KMS-11 (cell line): ENCODE results near the gene LASP1.

Experiments used
- H2AFZ ChIP-seq: fragments of 200-600 bp; sonication (generic); 2 replicates; pipeline ENCODE4 v1.6.1; 2016; ENCODE audit warnings: antibody characterized with exemption, mixed run types, low read depth
- H3K27ac ChIP-seq: fragments of 200-600 bp; sonication (generic); 2 replicates; pipeline ENCODE4 v1.6.1; 2016; ENCODE audit warnings: mild to moderate bottlenecking, mixed run types
- H3K27me3 ChIP-seq: fragments of 200-600 bp; sonication (generic); 2 replicates; pipeline ENCODE4 v1.6.1; 2017; ENCODE audit warnings: mild to moderate bottlenecking, low read depth, mixed run types, moderate library complexity; ENCODE audit not compliant: insufficient read depth
- H3K36me3 ChIP-seq: fragments of 200-600 bp; sonication (generic); 2 replicates; pipeline ENCODE4 v1.6.1; 2017; ENCODE audit warnings: mild to moderate bottlenecking, mixed run types; ENCODE audit not compliant: insufficient read depth
- H3K4me1 ChIP-seq: fragments of 200-600 bp; sonication (generic); 2 replicates; pipeline ENCODE4 v1.6.1; 2016; ENCODE audit warnings: mild to moderate bottlenecking, low read depth, mixed run types; ENCODE audit not compliant: poor library complexity, severe bottlenecking
- H3K4me2 ChIP-seq: fragments of 200-600 bp; sonication (generic); 2 replicates; pipeline ENCODE4 v1.7.0; 2016; ENCODE audit warnings: mild to moderate bottlenecking, mixed run types
- H3K4me3 ChIP-seq: fragments of 200-600 bp; sonication (generic); IDR thresholded peaks from 2 replicates; pipeline ENCODE4 v1.6.1; 2017; ENCODE audit warnings: low read depth, low read length, mixed read lengths; ENCODE audit not compliant: insufficient read depth
- H3K79me2 ChIP-seq: fragments of 200-600 bp; sonication (generic); 2 replicates; pipeline ENCODE4 v1.6.1; 2016; ENCODE audit warnings: low read depth, mixed run types; ENCODE audit not compliant: insufficient read depth
- H3K9ac ChIP-seq: fragments of 200-600 bp; sonication (generic); 2 replicates; pipeline ENCODE4 v1.6.1; 2016; ENCODE audit warnings: mild to moderate bottlenecking, mixed run types
- H4K20me1 ChIP-seq: fragments of 200-600 bp; sonication (generic); 2 replicates; pipeline ENCODE4 v1.6.1; 2016; ENCODE audit warnings: mild to moderate bottlenecking, mixed run types; ENCODE audit not compliant: insufficient read depth
- TF ChIP-seq, protein P1 (sequence below): fragments of 200-600 bp; sonication (generic); conservative IDR thresholded peaks from 2 replicates; pipeline ENCODE4 v1.6.1; 2017; ENCODE audit warnings: low read depth, mild to moderate bottlenecking, antibody characterized with exemption, low read length, moderate library complexity, mixed read lengths

LASP1 gene

DNA sequence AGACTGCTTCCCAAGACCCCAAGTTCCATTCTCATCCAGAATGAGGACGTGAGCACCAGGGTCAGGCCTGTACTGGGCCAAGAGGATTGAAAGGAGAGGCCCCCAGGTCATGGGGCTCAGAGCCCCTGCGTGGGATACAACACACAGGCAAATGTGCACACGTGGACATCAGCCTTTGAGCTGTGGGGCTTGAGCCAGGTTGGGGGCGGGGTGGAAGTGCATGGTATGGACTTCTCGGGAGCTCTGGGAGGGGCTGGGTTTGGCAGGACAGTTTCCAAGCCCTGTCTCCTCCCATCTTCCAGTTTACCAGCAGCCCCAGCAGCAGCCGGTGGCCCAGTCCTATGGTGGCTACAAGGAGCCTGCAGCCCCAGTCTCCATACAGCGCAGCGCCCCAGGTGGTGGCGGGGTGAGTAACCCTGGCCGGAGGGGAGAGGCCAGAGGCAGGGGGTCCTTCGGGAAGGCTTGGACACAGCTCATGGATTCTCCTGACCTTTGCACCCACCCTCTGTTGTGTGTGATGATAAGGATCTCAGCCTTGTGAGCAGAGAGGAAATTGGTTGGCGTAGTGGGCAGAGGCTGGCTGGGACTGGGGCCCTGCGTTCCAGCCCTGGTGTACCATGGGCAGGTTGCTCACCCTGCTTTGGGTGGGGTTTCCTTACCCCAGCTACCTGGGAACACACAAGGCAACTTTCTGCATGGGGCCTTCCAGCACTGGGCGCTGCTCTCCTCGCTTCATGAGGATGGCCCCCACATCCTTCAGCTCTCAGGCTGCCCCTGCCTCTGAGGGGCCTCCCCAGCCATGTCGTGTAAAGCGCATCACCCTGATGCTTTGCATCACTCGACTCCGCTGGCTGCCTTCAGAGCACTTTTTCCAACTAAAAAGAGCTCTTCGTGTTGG is 45.1 kb downstream of the LASP1 start:
- H3K4me2 ChIP-seq = no peak overlapping the region
- TF ChIP-seq, protein P1, sequence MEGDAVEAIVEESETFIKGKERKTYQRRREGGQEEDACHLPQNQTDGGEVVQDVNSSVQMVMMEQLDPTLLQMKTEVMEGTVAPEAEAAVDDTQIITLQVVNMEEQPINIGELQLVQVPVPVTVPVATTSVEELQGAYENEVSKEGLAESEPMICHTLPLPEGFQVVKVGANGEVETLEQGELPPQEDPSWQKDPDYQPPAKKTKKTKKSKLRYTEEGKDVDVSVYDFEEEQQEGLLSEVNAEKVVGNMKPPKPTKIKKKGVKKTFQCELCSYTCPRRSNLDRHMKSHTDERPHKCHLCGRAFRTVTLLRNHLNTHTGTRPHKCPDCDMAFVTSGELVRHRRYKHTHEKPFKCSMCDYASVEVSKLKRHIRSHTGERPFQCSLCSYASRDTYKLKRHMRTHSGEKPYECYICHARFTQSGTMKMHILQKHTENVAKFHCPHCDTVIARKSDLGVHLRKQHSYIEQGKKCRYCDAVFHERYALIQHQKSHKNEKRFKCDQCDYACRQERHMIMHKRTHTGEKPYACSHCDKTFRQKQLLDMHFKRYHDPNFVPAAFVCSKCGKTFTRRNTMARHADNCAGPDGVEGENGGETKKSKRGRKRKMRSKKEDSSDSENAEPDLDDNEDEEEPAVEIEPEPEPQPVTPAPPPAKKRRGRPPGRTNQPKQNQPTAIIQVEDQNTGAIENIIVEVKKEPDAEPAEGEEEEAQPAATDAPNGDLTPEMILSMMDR = no peak
- H3K4me3 ChIP-seq = no peak overlapping the region
- no peaks in the 10 kb centered on the region for H3K36me3 ChIP-seq
- no peak overlapping the region for H3K9ac ChIP-seq
- H3K27ac ChIP-seq = no peak overlapping the region
- H3K27me3 ChIP-seq = no peaks in the 10 kb centered on the region
- no peaks in the 10 kb centered on the region for H4K20me1 ChIP-seq
- H2AFZ ChIP-seq = no peak overlapping the region
- H3K4me1 ChIP-seq = no peaks in the 10 kb centered on the region
- no peaks in the 10 kb centered on the region for H3K79me2 ChIP-seq

DNA sequence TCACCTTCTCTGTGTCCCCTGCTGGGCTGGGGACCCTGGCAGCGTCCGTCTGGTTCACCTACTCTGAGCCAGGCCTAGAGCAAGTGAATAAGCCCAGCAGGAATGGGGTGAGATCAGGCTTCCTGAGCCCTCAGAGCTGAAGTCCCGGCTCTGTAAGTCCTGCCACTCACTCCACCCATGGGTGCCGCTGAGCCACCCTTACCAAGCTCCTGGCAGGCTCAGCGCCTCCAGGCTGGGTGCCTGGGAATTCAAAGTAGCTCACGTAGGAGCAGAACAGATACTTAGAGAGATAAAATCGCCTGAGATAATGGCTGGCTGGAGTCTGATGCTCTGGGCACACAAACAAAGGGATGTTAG is 45.8 kb downstream of the LASP1 start:
- no peaks in the 10 kb centered on the region for H3K36me3 ChIP-seq
- no peak overlapping the region for H2AFZ ChIP-seq
- no peaks in the 10 kb centered on the region for H4K20me1 ChIP-seq
- no peak overlapping the region for H3K4me3 ChIP-seq
- TF ChIP-seq, protein P1 = no peak
- H3K9ac ChIP-seq = no peak overlapping the region
- H3K27ac ChIP-seq = no peak overlapping the region
- no peak overlapping the region for H3K4me2 ChIP-seq
- no peaks in the 10 kb centered on the region for H3K4me1 ChIP-seq
- H3K27me3 ChIP-seq = no peaks in the 10 kb centered on the region
- H3K79me2 ChIP-seq = no peaks in the 10 kb centered on the region

DNA sequence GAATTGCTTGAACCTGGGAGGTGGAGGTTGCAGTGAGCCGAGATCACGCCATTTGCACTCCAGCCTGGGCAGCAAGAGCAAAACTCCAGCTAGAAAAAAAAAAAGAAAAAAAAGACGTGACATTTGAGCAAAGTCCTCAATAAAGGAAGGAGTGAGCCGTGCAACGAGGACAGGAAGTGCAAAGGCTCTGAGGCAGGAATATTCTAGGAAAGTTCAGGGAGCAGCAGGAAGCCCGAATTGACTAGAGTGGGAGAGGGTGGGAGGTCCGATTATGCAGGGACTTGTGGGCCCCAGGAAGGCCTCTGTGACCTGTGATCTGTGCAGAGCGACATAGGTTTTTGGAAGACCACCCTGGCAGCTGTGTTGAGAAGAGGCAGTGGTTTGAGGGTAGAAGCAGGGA is 46.9 kb downstream of the LASP1 start:
- TF ChIP-seq, protein P1 = no peak
- no peaks in the 10 kb centered on the region for H3K36me3 ChIP-seq

DNA sequence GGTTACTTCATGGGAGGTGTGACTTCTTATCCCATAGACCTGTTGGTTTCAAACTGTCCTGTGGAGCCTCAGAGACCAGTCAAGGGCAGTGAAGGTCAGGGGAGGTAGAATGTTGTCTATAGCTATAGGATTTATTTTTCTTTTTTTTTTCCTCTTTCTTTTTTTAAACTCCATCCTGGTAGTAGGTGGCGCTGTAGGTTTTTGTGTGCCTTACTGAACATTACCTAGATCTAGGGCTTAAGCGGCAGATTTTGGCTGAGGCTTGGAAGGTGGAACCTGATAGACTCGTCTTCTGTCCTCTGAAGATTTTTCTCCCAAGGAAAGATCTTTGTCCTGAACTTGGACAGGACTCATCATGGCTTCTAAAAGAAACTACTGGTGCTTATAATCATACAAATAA is 47.4 kb downstream of the LASP1 start:
- H2AFZ ChIP-seq = no peak overlapping the region
- no peak overlapping the region; the same call in 1 of the 2 replicates for H3K27ac ChIP-seq
- no peak overlapping the region for H3K4me3 ChIP-seq
- no peaks in the 10 kb centered on the region for H3K79me2 ChIP-seq
- TF ChIP-seq, protein P1 = no peak
- H4K20me1 ChIP-seq = no peaks in the 10 kb centered on the region
- no peak overlapping the region for H3K4me2 ChIP-seq
- H3K27me3 ChIP-seq = no peaks in the 10 kb centered on the region
- no peaks in the 10 kb centered on the region for H3K4me1 ChIP-seq
- H3K9ac ChIP-seq = no peak overlapping the region
- no peaks in the 10 kb centered on the region for H3K36me3 ChIP-seq

More for the DNA sequence above, 46.9 kb downstream of the LASP1 start:
- Histone ChIP-seq H3K9ac (no peak overlapping the region), H3K4me3 (no peak overlapping the region), H3K4me2 (no peak overlapping the region), H3K27me3 (no peaks in the 10 kb centered on the region), H4K20me1 (no peaks in the 10 kb centered on the region), H3K27ac (no peak overlapping the region), H3K4me1 (no peaks in the 10 kb centered on the region), H2AFZ (no peak overlapping the region), H3K79me2 (no peaks in the 10 kb centered on the region)
